HCT116 (cell line): Measurements from ENCODE around the gene JAG1.

ENCODE experiments used
- CBX3 ChIP-seq: IDR thresholded peaks from 2 replicates; pipeline ENCODE4 v1.6.1; 2012; ENCODE audit warnings: low read depth
- CEBPB ChIP-seq: IDR thresholded peaks from 2 replicates; pipeline ENCODE4 v1.6.1; 2012; ENCODE audit warnings: low read depth
- EGR1 ChIP-seq: IDR thresholded peaks from 2 replicates; pipeline ENCODE4 v1.6.1; 2012; ENCODE audit warnings: low read depth
- EZH2 ChIP-seq: fragments of 200-600 bp; sonication (generic); IDR thresholded peaks from 2 replicates; pipeline ENCODE4 v1.6.1; 2017; ENCODE audit warnings: antibody characterized with exemption, mixed run types
- EZH2phosphoT487 ChIP-seq: fragments of 200-600 bp; IDR thresholded peaks from 2 replicates; pipeline ENCODE4 v1.6.1; 2018; ENCODE audit warnings: antibody characterized with exemption, borderline replicate concordance
- JUND ChIP-seq: IDR thresholded peaks from 2 replicates; pipeline ENCODE4 v1.6.1; 2012
- POLR2A ChIP-seq: IDR thresholded peaks from 2 replicates; pipeline ENCODE4 v1.7.0; 2011; ENCODE audit warnings: borderline replicate concordance; ENCODE audit not compliant: insufficient read depth, insufficient read length; ENCODE audit errors: extremely low read depth
- POLR2AphosphoS5 ChIP-seq: IDR thresholded peaks from 2 replicates; pipeline ENCODE4 v1.6.1; 2011; ENCODE audit warnings: mild to moderate bottlenecking, low read depth, low read length, moderate library complexity
- TF ChIP-seq, protein P1 (sequence below), 3 experiments: fragments of 200-600 bp in 1 of 3; sonication (generic) in 1 of 3; IDR thresholded peaks in 2 of 3; conservative IDR thresholded peaks in 1 of 3; 2 replicates each; pipeline ENCODE4 v1.5.1; 2012 to 2017; ENCODE audit warnings: low read depth in 2 of 3, low read length in 2 of 3, antibody characterized with exemption in 1 of 3, borderline replicate concordance in 1 of 3, control low read depth in 1 of 3, mild to moderate bottlenecking in 1 of 3, mixed read lengths in 1 of 3, mixed run types in 1 of 3, moderate library complexity in 1 of 3; ENCODE audit not compliant: insufficient read depth in 1 of 3
- TF ChIP-seq, protein P2 (sequence below): IDR thresholded peaks from 2 replicates; pipeline ENCODE4 v1.6.1; 2012
- TF ChIP-seq, protein P3 (sequence below): IDR thresholded peaks from 2 replicates; pipeline ENCODE4 v1.6.1; 2012

DNA sequence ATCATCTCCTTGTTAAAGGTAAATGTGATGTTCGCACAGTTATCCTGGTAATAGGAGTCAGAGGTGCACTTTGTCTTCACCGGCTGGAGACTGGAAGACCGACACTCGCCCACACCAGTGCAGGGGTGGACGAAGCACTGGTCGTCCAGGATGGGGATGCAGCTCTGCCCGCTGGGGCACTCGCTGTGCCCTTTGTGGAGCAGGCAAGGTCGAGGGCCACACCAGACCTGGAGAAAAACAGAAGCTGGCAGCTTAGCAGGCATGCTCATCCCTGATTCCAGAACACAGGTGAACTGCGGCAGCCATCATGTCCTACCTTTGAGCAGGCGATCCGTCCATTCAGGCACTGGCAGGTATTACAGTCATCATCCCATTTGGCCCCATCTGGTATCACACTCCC lies 32.3 kb downstream of the JAG1 start:
- TF ChIP-seq, protein P1, sequence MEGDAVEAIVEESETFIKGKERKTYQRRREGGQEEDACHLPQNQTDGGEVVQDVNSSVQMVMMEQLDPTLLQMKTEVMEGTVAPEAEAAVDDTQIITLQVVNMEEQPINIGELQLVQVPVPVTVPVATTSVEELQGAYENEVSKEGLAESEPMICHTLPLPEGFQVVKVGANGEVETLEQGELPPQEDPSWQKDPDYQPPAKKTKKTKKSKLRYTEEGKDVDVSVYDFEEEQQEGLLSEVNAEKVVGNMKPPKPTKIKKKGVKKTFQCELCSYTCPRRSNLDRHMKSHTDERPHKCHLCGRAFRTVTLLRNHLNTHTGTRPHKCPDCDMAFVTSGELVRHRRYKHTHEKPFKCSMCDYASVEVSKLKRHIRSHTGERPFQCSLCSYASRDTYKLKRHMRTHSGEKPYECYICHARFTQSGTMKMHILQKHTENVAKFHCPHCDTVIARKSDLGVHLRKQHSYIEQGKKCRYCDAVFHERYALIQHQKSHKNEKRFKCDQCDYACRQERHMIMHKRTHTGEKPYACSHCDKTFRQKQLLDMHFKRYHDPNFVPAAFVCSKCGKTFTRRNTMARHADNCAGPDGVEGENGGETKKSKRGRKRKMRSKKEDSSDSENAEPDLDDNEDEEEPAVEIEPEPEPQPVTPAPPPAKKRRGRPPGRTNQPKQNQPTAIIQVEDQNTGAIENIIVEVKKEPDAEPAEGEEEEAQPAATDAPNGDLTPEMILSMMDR (IDR thresholded peaks at IDR 0.05 in 2 of 3, conservative IDR thresholded peaks at IDR 0.05 in 1 of 3; ENCODE audit: borderline replicate concordance in 1 of 3, insufficient read depth in 1 of 3, low read depth in 2 of 3, low read length in 2 of 3): no peak
- no peak for TF ChIP-seq EZH2
- no peak for TF ChIP-seq POLR2A
- no peak for TF ChIP-seq JUND
- no peak for TF ChIP-seq POLR2AphosphoS5
- TF ChIP-seq CBX3: no peak
- no peak for TF ChIP-seq CEBPB
- TF ChIP-seq, protein P2, sequence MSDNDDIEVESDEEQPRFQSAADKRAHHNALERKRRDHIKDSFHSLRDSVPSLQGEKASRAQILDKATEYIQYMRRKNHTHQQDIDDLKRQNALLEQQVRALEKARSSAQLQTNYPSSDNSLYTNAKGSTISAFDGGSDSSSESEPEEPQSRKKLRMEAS: no peak
- TF ChIP-seq EZH2phosphoT487: no peak
- no peak for TF ChIP-seq EGR1
- TF ChIP-seq, protein P3, sequence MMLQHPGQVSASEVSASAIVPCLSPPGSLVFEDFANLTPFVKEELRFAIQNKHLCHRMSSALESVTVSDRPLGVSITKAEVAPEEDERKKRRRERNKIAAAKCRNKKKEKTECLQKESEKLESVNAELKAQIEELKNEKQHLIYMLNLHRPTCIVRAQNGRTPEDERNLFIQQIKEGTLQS: no peak
